HG03432 (cell line): ENCODE data around the gene RIC1.
"Not testable (repeated sequence)": the region's sequence is repeated elsewhere in the genome, so short reads cannot be mapped to it uniquely, and the experiment has no call there.

Experiments used
- ATAC-seq: cut with Tn5 transposase; IDR thresholded peaks from one replicate; pipeline ENCODE4 v1.9.1; 2021; ENCODE audit warnings: mild to moderate bottlenecking, moderate library complexity; ENCODE audit not compliant: unreplicated experiment

RIC1 gene

DNA sequence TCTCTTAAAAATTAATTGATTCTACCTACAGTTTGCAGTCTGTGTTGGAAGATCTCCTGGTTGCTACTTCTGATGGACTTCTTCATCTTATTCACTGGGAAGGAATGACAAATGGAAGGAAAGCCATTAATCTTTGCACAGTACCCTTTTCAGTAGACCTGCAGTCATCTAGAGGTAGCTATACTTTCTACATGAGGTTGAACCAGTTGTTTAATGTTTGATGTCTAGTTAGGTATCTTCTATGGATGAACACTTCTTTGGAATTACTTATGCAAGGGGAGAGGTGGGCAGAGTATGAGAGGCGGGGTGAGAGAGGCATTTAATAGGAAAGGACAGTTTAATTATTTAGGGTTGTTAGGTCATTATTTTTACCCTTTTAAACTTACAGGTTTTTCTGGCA, 91.2 kb downstream of the RIC1 start:
- no peak for ATAC-seq

DNA sequence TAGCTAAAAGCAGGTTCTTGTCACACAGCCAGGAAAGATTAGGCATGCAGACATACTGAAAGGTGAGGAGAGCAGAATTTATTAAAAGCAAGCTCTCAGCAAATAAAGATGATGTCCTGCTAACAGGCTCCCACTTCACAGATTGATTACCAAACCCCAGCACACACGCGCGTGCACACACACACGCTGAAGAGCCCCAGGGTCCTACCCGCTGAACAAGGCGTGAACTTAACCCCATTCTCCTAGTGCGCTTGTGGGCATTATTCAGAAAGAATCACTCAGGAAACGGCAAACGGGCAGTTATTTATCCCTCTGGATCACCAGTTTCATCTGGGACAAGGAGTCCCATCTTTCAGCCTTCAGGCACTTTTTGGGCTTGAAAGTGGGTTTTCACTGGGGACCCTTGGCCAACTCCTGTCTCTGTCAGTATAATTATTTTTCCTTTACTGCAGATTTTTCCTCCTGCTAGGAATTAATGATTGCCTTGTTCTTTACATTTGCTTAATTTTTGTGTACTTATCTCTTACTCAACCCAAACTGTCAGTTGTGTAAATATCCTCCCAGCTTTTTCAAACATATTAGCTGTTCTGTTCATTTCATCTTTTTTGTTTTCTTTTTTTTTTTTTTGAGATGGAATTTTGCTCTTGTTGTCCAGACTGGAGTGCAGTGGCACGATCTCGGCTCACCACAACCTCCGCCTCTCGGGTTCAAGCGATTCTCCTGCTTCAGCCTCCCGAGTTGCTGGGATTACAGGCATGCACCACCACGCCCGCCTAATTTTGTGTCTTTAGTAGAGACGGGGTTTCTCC, 92.6 kb downstream of the RIC1 start:
- ATAC-seq: no peak

DNA sequence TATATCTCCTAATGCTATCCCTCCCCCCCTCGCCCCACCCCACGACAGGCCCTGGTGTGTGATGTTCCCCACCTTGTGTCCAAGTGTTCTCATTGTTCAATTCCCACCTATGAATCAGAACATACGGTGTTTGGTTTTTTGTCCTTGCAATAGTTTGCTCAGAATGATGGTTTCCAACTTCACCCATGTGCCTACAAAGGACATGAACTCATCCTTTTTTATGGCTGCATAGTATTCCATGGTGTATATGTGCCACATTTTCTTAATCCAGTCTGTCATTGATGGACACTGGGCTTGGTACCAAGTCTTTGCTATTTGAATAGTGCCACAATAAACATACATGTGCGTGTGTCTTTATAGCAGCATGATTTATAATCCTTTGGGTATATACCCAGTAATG, 93.8 kb downstream of the RIC1 start:
- ATAC-seq: not testable (repeated sequence)

DNA sequence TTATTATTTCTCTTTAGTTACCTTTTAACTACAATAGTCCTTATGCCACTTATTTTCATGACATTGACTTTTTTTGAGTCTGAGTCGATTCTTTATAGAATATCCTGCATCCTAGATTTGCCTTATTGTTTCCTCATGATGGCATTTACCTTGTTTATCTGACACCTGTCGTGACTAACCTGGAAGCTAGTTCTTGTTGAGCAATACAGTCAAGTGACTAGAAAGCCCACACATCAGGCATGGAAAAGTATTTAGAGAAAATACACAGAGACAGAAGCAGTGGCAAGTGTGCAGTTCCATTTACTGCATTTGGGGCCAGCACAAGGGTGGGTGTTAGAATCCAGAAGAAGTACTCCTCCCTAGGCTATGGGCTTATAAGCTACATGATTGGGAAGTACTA, 106.2 kb downstream of the RIC1 start:
- no peak for ATAC-seq

DNA sequence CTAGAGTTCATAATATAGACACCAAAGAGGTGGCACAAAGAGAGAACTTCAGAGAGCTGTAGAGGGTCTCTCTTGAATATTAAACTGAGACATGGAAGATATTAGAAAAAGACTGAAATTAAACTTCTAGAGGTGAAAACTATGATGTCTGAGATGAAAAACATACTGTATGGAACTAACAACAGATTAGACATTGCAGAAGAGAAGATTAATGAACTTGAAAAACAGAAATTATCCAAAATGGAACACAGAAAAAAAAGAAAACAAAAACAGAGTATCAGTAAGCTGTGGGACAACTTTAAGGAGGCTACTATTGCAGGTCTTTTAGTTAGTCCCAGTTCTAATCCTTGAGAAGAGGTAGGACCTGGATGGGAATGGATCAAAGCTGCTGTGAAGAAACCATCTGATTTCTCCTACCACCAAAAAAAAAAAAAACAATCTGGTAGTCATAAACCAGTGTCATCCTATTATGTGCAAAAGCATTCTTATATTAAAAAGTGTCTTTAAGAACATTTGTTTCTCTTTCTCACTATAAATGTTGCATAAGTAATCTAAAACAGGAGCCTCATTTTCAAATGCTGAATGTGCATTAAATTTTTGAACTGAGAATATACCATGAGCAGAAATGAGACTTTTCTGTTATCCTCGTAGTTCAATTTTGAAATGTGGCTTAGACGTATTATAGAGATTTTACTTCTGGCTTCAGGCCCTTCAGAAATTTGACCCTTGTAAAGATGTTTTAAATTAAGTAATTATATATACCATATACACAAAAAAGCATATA, 107.8 kb downstream of the RIC1 start:
- ATAC-seq: no peak

DNA sequence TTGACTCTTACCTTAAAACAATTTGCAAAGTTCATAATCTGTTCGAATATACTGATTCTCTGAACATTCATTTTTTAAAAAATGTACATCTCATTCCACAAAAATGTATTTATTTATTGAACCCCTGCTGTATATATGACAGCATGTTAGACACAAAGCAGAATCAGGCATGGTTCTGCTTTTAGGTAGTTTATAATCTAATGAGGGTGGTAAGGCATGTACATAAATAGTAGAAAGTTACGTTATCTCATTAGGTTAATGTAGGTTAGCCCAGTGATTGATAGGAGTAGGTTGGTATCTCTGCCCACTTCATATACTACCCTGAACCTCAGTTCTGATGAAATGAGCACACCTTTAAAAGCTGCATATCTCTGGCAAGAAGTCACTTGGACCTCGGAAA, 114.2 kb downstream of the RIC1 start:
- no peak for ATAC-seq

DNA sequence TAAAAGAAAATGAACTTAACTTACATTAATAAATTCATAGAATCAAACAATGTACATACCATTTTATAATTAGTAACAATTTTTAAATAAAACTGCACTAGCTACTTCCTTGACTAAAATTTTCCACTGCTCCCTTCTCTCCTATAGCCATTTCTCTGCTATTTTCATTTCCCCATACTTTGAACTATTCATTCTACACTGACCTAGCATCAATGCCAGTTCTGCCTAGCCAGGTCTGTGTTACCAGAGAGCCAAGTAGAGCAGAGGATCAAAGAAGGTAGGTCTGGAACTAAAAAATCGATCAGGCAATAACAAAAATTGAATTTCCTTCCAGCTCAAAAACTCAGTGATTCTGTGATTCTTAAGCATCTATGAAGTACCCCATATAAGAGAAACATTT, 119.5 kb downstream of the RIC1 start:
- no peak for ATAC-seq

DNA sequence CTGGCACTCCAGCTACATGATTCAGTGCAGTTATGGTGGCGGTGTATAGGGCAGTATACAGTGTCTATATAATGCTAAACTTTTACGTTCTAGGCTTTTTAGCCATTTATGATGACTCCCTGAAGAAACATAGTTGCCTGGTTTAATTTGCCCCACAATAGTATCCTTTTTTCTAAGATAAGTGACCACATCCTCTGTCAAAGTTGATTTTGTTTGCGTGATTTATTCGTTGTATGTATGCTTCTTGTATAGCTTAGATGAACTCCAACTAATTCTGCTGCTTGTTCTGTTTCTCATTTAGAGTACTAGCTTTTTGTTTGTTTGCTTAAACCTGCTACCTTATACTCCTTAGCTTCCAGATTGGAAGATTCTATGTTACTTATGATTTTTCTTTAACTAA, 120.4 kb downstream of the RIC1 start:
- no peak for ATAC-seq

DNA sequence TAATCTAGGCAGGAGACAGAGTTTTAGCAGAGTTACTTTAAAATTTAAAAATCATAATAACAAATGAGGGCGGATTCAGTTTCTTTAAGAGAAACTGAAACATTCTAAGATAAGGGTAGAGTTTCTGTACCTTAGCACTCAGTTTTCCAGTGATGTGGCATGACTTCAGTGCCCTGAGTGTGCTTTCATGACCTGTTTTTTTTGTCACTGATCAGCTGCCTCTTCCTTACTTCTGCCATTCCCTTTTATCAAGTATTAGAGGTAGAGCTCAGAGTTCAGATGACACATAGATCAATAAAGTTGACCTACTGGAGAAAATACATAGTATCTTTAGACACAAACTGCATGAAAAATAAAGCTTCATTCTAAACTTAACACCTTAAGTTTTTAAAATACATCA, 121.7 kb downstream of the RIC1 start:
- ATAC-seq: no peak

DNA sequence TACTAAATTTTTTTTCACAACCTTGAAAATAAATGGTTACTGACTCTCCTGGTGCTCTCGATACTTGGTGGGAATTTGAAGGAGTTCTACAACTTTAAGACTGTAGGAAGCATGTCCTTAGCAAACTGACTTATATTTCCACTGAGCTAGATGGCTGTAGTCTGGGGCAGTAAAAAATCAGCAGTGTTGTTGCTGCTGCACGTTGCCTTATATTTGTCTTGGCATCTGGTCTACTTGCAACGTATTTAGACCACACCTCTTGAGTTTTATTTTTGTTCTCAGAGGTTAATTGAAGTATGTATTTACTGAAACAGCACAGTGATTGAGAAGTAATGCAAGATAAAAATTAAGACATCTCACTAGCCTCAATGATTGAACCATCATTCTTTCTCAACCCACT, 127.7 kb downstream of the RIC1 start:
- no peak for ATAC-seq

DNA sequence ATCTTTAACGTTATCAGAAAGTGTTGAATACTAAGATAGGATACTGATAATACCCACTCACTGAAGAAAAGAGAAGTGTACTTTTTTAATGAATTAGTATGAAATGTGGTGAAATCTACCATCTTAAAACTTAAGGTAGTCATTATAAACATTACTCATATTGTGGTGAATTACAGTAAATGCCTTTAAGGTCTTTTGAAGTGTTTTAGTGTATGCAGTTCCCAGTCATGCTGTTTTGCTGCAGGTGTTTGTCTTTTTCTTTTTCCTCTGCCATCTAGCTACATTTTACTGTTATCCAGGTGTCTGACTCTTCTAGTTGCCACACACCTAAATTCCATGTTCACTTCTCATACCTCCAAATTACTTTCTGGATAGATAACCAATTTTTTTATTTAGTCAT, 131.4 kb downstream of the RIC1 start:
- no peak for ATAC-seq

DNA sequence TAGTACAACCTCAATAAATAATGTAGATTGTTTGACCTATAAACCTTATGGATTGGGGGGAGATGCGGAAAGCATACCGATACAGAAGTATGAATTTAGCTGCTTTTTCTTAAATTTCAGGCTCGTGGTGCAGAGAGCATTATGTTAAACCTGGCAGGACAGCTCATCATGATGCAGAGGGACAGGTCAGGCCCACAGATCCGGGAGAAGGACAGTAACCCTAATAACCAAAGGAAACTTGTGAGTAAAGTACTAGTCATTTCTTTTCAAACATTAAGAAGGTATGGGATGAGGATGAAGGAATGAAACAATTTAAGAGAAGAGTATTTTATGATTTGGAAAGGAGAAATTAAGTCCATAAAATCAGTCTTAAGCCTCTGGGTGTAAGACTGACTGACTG, 133.5 kb downstream of the RIC1 start:
- no peak for ATAC-seq

DNA sequence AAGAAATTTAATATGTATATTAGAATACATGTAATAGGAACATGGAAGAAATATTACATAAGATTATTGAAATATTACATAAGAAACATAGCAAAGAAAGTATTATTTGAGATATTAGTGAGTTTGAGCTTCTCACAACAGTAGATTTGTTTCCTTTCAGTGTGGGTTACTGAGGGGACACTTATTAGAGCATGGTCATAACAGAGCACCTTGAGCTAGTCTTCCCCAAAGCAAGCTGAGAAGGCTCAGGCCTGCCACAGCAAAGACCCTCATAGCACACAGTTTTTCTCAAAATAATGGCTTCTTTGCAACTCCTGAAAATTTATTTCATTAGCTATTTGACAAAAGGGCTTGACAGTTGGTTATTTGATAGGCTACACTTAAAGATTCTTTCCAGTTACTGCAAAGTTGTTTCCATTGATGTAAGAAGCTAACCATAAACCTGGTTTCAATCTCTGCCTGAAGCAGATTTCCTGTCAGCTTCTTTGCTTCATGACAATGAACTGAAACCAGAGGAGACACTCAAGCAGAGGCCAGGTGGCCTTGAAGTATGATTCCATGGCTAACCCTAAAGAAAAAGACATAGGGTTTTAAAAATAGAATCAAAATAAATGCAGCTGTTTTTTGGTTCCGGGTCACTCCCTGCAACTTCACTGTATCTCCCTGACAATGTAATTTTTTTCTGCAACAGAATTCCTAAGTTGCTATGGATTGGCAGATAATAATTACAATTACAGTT, 135.4 kb downstream of the RIC1 start:
- ATAC-seq: peak; percentile 84

DNA sequence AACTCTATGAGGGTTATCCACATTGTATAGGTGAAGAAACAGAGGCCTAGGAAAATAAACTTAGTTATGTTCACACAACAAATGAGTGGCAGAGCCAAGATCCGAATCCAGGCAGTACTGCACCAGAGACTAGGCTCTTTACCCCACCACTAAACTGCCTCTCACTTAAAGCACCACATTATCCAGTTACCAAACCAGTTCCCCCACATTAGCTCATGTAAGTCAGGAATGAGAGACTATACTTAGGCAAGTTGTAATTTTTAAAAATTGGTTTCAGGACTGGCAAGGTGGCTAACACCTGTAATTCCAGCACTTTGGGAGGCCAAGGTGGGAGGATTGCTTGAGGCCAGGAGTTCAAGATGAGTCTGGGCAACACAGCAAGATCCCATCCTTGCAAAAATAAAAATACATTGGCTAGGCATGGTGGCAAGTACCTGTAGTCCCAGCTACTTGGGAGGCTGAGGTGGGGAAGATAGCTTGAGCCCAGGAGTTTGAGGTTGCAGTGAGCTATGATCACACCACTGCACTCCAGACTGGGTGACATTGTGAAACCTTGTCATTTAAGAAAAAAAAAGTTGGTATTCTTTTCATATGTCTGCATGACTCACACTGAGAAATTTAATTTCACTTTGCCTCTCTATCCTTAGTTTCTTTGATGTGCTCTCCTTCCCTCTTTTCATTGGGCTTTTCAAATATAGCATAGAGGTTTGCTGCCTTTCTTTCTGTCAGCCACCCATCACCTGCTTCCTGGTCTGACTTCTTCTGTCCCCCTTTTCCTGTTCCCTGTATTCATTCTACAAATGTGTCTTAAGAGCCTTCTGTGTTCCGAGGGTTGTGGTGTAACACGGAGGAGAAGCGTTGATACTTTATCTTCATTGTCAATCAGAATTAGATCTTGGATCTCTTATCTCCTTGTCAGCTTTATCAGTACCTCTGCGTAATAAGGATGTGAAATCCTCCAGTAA, 139.3 kb downstream of the RIC1 start:
- peak; percentile 54 for ATAC-seq

DNA sequence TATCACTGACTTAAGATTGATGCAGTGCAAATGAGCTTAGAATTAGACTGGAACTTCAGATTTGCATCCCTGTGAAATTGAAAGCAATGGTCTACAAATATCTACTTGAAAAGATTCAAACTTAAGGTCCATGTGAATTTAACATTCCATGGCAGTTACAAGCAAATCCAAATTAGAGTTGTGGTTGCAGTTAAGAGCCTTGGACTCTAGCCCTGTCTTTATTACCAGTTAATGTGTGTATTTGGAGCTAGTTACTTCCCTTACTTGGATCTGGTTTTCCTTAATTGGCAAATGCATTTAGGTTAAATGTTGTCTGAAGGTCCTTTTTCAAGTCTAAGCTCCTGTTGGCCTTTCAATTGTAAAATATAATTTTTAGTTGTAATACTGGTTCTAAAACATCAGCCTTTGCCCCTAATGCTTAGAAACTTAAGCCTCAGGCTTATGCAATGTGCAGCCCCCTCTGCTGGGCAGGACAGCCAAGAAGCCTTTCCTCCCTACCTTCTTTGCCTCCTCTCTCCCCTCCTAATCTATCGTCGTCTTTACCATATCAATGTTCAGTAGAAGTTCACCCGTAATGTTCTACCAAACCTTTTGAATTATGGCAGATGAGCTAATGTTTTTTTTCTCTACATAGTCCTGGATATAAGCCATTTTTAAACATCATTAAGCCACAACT, 144.6 kb downstream of the RIC1 start:
- ATAC-seq: no peak

DNA sequence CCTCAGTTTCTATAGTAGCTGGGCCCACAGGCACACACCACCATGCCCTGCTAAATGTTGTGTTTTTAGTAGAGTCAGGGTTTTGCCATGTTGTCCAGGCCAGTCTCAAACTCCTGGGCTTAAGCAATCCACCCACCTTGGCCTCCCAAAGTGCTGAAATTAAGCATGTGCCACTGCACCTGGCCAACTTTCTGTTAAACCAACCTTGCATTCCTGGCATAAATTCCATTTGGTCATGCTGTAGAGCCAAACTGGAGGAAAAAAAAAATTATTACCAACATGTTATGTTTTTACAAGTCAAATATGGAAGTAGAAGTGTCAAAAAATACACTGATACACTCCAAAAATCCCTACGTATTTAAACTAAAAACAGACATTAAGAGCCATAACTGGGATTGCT, 149.9 kb downstream of the RIC1 start:
- ATAC-seq: no peak

DNA sequence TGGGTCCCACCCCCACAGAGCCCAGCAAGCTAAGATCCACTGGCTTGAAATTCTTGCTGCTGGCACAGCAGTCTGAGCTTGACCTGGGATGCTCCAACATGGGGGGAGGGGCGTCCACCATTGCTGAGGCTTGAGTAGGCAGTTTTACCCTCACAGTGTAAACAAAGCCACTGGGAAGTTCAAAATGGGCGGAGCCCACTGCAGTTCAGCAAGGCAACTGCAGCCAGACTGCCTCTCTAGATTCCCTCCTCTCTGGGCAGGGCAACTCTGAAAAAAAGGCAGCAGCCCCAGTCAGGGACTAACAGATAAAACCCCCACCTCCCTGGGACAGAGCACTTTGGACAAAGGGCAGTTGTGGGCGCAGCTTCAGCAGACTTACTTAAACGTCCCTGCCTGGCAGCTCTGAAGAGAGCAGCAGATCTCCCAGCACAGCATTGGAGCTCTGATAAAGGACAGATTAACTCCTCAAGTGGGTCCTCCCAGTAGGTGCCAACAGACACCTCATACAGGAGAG, 150.9 kb downstream of the RIC1 start:
- not testable (repeated sequence) for ATAC-seq

DNA sequence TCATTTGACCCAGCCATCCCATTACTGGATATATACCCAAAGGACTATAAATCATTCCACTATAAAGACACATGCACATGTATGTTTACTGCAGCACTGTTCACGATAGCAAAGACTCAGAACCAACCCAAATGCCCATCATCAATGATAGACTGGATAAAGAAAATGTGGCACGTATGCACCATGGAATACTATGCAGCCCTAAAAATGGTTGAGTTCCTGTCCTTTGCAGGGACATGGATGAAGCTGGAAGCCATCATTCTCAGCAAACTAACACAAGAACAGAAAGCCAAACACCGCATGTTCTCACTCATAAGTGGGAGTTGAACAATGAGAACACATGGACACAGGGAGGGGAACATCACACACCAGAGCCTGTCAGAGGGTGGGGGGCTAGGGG, 154.5 kb downstream of the RIC1 start:
- not testable (repeated sequence) for ATAC-seq

DNA sequence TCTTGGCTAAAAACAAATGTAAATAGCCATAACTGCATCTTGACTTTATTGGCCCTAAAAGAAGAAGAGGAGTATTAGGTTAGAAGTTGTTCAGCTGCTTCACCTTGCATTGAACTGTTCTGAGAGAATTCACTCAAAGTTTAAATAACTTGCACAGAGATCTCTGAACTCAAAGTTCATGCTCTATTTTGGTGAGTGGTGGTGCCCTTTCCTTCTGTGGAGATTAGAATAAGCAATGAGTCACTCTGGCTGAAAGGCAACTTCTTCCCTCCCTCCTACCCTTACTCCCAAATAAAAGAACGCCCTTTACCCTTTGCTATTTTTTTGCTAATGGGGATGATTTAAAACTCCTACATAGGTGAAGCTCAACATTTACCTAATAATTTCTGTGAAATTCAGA, 155.1 kb downstream of the RIC1 start:
- no peak for ATAC-seq
